ENCODE measurements around the gene DOCK11.
A peak's percentile ranks its signal among the peaks of the same experiment; 100 is the strongest.

- TF ChIP-seq CTCF (IDR thresholded peaks at IDR 0.05) (peak; percentile 68 to 76 (median 69)), POLR2A (IDR thresholded peaks at IDR 0.05) (no peak)
These were observed 108.4 kb downstream of the DOCK11 start for GRCh38 chrX:118603981-118604380.

Measured in uterus (tissue), 2 donors.